Activated naive CD4-positive, alpha-beta T cell treated with anti-CD3 and anti-CD28 coated beads, Interleukin-2, amount 50 U/mL, for 72 hours (primary cell): ENCODE results near the gene RFNG. TPM values are rescaled to one million over a fixed set of nuclear protein-coding genes. Genes with fewer than 3 reads are reported as not detected.

Experiments used
- total RNA-seq, 2 donors: library from RNA; stranded (reverse); gene quantifications; one replicate each; pipeline ENCODE4 v1.2.3, GENCODE V29; 2022

The RFNG gene
- total RNA-seq, 2 donors from 2014 or later, result 21.5 to 24.2 TPM

Other genes starting within 250 kb of the RFNG start
- not detected for gene GCGR, start 247.7 kb downstream of the RFNG start, total RNA-seq
- 10 to 100 TPM; 40.4 to 55.3 TPM for gene MCRIP1, start 218.5 kb downstream of the RFNG start, total RNA-seq
- gene PPP1R27, start 216.8 kb downstream of the RFNG start, total RNA-seq, result not detected
- 100 to 1,000 TPM; 382 to 460 TPM for gene P4HB, start 191.3 kb downstream of the RFNG start, total RNA-seq
- gene ARHGDIA, start 180.5 kb downstream of the RFNG start, total RNA-seq, result 100 to 1,000 TPM; 328 to 513 TPM
- 100 to 1,000 TPM; 186 TPM for gene ALYREF, start 160.2 kb downstream of the RFNG start, total RNA-seq
- 100 to 1,000 TPM; 122 to 154 TPM for gene ANAPC11, start 160.1 kb downstream of the RFNG start, total RNA-seq
- under 1 TPM in 1 of 2 donors, not detected in 1; 0.27 TPM for gene NPB, start 149.6 kb downstream of the RFNG start, total RNA-seq
- gene PCYT2, start 140.4 kb downstream of the RFNG start, total RNA-seq, result 10 to 100 TPM; 16.4 to 20.1 TPM
- gene SIRT7, start 133.6 kb downstream of the RFNG start, total RNA-seq, result 10 to 100 TPM; 35.7 to 43.7 TPM
- 10 to 100 TPM; 19.6 to 35.2 TPM for gene MAFG, start 124.1 kb downstream of the RFNG start, total RNA-seq
- gene PYCR1, start 114.5 kb downstream of the RFNG start, total RNA-seq, result 10 to 100 TPM; 30.3 to 75.1 TPM
- gene MYADML2, start 104.6 kb downstream of the RFNG start, total RNA-seq, result not detected
- 1 to 10 TPM in 1 of 2 donors, under 1 TPM in 1; 0.39 to 1.1 TPM for gene NOTUM, start 90.6 kb downstream of the RFNG start, total RNA-seq
- gene ASPSCR1, start 74.2 kb downstream of the RFNG start, total RNA-seq, result 10 to 100 TPM; 19.7 to 62.3 TPM
- 10 to 100 TPM; 47.8 to 62.7 TPM for gene CENPX, start 28.9 kb downstream of the RFNG start, total RNA-seq
- gene LRRC45, start 28.5 kb downstream of the RFNG start, total RNA-seq, result 10 to 100 TPM; 16.7 TPM
- 10 to 100 TPM in 1 of 2 donors, 1 to 10 TPM in 1; 5.7 to 13.5 TPM for gene RAC3, start 20.1 kb downstream of the RFNG start, total RNA-seq
- gene DCXR, start 14.1 kb downstream of the RFNG start, total RNA-seq, result 100 to 1,000 TPM in 1 of 2 donors, 10 to 100 TPM in 1; 85.5 to 128 TPM
- gene GPS1, start 87 bp upstream of the RFNG start, total RNA-seq, result 10 to 100 TPM; 60.3 to 77.1 TPM
- 100 to 1,000 TPM in 1 of 2 donors, 10 to 100 TPM in 1; 86.2 to 103 TPM for gene DUS1L, start 14.0 kb upstream of the RFNG start, total RNA-seq
- gene FASN, start 46.4 kb upstream of the RFNG start, total RNA-seq, result 100 to 1,000 TPM in 1 of 2 donors, 10 to 100 TPM in 1; 82.6 to 171 TPM
- gene CCDC57, start 161.0 kb upstream of the RFNG start, total RNA-seq, result 10 to 100 TPM; 34.6 to 51.3 TPM
- gene SLC16A3, start 177.2 kb upstream of the RFNG start, total RNA-seq, result 100 to 1,000 TPM in 1 of 2 donors, 1 to 10 TPM in 1; 8.6 to 197 TPM
- 100 to 1,000 TPM; 130 to 171 TPM for gene CSNK1D, start 221.9 kb upstream of the RFNG start, total RNA-seq